LNCAP (cell line): ENCODE measurements around the gene LIPC.

Experiments
- CTCF ChIP-seq: fragments of 450-650 bp; IDR thresholded peaks from 2 replicates; pipeline ENCODE4 v1.5.1; 2017; ENCODE audit warnings: mild to moderate bottlenecking

The LIPC gene

GRCh38 chr15:58425834-58426233 lies 6.0 kb upstream of the LIPC start:
- no peak for TF ChIP-seq CTCF

DNA sequence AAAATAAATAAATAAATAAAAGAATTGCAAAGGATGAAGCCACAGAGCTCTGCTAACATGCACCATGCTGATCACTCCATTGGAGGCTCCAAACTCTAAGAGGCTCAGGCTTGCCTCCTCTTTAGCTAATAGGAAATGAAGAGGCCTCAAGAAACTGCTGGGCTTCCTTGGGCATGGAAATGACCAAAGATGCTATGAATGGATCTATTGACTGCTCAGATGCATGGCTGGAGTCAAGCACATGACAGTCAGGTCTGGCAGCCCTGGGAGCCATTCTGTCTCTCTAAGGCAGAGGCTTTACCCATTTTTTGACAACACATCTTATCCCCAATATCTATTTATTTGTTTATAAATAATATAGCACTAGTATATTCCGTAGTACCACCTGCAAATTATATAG lies 5.3 kb upstream of the LIPC start:
- TF ChIP-seq CTCF = no peak

DNA sequence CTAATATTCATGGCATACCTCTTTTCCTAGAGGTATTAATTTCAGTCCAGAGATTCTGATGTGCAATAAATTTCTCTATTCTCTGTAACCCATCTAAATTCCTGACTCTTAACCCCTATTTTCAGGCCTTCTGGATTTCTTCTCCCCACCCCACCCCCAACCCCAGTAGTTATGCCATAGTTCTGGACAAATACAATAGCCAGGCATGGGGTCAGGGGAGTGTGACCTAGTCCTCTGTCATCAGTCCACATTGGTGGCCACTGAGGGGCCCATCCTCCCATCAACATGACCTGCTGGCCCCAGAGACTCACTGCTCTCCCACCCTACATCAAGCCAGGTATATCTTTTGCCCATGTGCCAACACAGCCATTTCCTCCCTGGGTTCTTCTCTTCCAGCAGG lies 3.8 kb upstream of the LIPC start:
- no peak for TF ChIP-seq CTCF

DNA sequence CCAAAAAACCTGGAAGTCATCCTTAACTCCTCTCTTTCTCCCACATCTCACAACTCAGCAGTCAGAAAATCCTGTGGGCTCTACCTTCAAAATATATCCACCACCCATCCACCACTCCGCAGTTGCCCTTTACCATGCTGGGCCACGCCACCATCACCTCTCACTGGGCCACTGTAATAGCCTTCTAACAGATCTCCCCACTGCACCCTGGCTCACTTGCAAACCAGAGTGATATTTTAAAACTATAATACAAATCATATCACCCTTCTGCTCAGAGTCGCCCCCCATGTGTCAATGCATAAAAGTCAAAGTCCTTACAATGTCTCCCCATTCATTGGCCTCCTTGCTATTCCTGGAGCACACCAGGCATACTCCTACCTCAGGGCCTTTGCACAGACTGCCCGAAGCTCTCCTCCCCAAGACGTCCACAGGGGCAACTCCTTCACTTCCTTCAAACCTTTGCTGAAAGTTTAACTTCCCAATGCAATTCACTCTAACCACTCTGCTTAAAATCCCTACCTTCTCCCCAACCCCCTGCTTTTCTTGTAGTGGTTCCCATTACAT lies 1.5 kb upstream of the LIPC start:
- TF ChIP-seq CTCF = no peak

DNA sequence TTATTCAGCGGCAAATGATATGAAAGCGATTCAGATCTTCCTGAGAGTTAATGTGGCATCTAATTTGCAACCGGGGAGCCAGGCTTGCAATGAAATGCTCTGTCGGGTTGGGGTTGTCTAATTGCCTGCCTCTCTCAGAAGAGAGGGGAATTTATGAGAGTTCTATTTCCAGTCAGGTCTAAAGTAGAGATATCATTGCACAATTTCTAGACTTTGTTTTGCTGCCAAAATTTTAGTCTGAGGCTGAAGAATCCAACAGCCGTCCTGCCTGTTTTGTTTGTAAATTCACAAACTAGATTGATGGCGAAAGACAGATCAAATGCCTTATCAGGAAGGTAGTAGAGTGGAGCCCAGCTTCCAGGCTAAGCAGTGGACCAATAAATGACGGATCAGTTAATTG lies 610 bp downstream of the LIPC start:
- TF ChIP-seq CTCF = no peak

DNA sequence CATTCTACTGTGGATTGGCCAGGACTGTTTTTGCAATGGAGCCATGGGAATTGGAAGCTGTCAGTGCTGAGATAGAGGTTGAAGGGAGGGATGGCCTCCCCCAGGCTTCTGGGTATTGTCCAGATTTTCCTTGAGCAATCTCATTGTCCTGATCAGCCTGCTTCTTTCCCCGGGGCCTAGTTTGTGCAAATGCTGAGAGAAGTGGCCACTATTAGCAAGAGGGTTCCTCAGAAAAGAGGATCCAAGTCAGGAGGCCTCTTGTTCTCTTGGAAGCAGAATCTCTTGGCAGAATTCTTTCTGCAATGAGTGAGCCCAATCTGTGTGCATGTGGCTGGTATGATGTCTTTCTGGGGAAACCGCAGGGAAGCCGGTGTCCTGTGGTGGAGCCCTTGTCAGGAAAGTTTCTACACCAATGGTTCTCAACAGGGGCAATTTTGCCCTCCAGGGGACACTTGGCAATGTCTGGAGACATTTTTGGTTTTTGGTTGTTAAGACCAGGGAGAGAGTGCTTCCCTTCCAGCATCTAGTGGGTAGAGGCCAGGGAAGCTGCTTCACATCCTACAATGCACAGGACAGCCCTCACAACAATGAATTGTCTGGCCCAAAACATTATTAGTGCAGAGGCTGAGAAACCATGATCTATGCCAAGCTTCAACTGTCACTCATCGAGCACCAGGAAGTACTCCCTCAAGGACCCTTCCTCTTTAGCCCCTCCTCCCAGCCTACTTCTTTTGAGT lies 2.0 kb downstream of the LIPC start:
- TF ChIP-seq CTCF = no peak

DNA sequence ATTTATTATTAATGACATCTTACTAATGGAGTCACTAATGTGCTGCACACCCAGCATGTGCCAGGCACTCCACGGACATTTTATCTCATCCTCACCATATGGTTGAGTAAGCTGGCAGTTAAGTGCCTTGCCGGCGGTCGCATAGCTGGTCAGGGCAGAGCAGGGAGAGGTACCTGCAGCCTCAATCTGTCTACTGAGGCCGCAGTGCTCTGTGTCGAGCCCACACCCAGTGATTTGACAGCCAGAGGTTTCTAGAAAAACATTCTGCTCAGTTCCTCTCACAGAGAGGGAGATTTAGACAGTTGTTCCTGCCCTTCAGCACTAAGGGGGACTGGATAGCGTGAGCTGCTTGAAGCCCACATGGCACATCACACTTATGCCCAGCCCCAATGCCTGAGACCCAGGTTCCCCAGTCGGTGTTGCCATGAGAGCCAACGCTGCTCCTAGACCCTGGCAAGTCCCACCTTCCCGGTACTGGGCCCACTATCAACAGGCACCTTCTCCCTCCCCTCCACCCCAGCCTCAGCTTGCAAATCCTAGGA lies 2.6 kb downstream of the LIPC start:
- no peak for TF ChIP-seq CTCF
